ENCODE results near the gene ALAS1.

DNA sequence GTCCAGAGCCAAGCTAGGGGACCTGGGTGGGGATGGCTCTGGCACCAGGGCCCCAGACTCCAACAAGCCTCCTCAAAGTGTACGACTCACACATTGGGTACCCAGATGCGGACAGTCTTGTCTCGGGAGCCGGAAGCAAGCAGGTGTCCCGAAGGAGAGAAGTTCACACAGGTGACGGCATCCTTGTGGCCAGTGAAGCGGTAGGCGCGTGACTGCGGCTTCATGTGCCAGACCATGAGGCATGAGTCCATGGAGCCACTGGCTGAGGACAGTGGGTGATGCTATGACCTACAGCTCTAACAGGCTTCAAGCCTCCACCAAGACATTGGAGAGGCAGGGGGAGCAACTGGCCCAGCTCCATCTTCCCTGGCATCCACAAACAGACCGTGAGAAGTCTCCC is 48.2 kb upstream of the ALAS1 start:
- TF ChIP-seq, protein P1, sequence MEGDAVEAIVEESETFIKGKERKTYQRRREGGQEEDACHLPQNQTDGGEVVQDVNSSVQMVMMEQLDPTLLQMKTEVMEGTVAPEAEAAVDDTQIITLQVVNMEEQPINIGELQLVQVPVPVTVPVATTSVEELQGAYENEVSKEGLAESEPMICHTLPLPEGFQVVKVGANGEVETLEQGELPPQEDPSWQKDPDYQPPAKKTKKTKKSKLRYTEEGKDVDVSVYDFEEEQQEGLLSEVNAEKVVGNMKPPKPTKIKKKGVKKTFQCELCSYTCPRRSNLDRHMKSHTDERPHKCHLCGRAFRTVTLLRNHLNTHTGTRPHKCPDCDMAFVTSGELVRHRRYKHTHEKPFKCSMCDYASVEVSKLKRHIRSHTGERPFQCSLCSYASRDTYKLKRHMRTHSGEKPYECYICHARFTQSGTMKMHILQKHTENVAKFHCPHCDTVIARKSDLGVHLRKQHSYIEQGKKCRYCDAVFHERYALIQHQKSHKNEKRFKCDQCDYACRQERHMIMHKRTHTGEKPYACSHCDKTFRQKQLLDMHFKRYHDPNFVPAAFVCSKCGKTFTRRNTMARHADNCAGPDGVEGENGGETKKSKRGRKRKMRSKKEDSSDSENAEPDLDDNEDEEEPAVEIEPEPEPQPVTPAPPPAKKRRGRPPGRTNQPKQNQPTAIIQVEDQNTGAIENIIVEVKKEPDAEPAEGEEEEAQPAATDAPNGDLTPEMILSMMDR (optimal IDR thresholded peaks at IDR 0.05 in 1 of 3, IDR thresholded peaks at IDR 0.05 in 1 of 3, conservative IDR thresholded peaks at IDR 0.05 in 1 of 3; ENCODE audit: extremely low read depth in 1 of 3, insufficient read depth in 2 of 3, low read length in 3 of 3) = no peak
- TF ChIP-seq EZH2 (IDR thresholded peaks at IDR 0.05; ENCODE audit: low read length) = no peak
